H1 (cell line): ENCODE measurements around the gene GTSE1. TPM values are rescaled to one million over a fixed set of nuclear protein-coding genes. Genes with fewer than 3 reads are reported as not detected.
A peak's percentile ranks its signal among the peaks of the same experiment; 100 is the strongest.

Experiments used
- CTCF ChIA-PET: fragments of 300-600 bp; sonication (Branson Sonifier 250); formaldehyde crosslinking; loops from one replicate; lab custom pipeline; 2021; ENCODE audit not compliant: partially characterized antibody; lab: Charles Lee
- POLR2A ChIA-PET: fragments of 300-600 bp; sonication (Branson Sonifier 250); formaldehyde crosslinking; loops from one replicate; lab custom pipeline; 2021; ENCODE audit warnings: inconsistent platforms; ENCODE audit not compliant: partially characterized antibody; lab: Charles Lee
- DNase-seq, 2 experiments: peaks; one replicate each; pipeline versions ENCODE4 v3.0.0 to v3.0.0-alpha.2; 2010 to 2022; ENCODE audit warnings: low spot score in 2 of 2, low read depth in 1 of 2, mixed read lengths in 1 of 2
- FAIRE-seq: peaks from 2 replicates; lab custom pipeline; 2011; peaks lifted over from hg19 to GRCh38; lab: Jason Lieb, UNC
- H2AFZ ChIP-seq: 2 replicates; pipeline ENCODE4 v1.8.1; 2012; ENCODE audit warnings: low read length, inconsistent platforms
- H2AK5ac ChIP-seq: 2 replicates; pipeline ENCODE4 v1.6.1; 2013; ENCODE audit warnings: low read depth, low read length
- H2BK120ac ChIP-seq: replicated peaks from 2 replicates; pipeline ENCODE3; 2013; ENCODE audit warnings: low read depth, low read length, inconsistent platforms
- H2BK12ac ChIP-seq: 2 replicates; pipeline ENCODE4 v1.6.1; 2013; ENCODE audit warnings: low read depth, low read length
- H2BK15ac ChIP-seq: 2 replicates; pipeline ENCODE4 v1.6.1; 2013; ENCODE audit warnings: low read length
- H2BK20ac ChIP-seq: 2 replicates; pipeline ENCODE4 v1.6.1; 2013; ENCODE audit warnings: low read length
- H2BK5ac ChIP-seq: 2 replicates; pipeline ENCODE4 v1.6.1; 2013; ENCODE audit warnings: low read depth, low read length
- H3K14ac ChIP-seq: 2 replicates; pipeline ENCODE4 v1.6.1; 2013; ENCODE audit warnings: inconsistent platforms; ENCODE audit not compliant: insufficient read length
- H3K18ac ChIP-seq: 2 replicates; pipeline ENCODE4 v1.6.1; 2013; ENCODE audit warnings: low read length; ENCODE audit errors: extremely low read depth
- H3K23ac ChIP-seq: 2 replicates; pipeline ENCODE4 v1.6.1; 2013; ENCODE audit warnings: inconsistent platforms; ENCODE audit not compliant: insufficient read length
- H3K23me2 ChIP-seq: 2 replicates; pipeline ENCODE4 v1.6.1; 2013; ENCODE audit warnings: low read depth, low read length
- H3K27ac ChIP-seq: 2 replicates; pipeline ENCODE4 v1.6.1; 2011; ENCODE audit warnings: low read depth, low read length, inconsistent platforms
- H3K27me3 ChIP-seq, 4 experiments: replicated peaks in 1 of 4; 1 replicate in 1 of 4; 2 replicates in 3 of 4; pipeline versions ENCODE4 v1.6.1 to v1.8.1; 2011 to 2013; ENCODE audit warnings: low read length in 3 of 4, mild to moderate bottlenecking in 3 of 4, inconsistent platforms in 2 of 4, mixed read lengths in 2 of 4, moderate library complexity in 1 of 4; ENCODE audit not compliant: control insufficient read depth in 3 of 4, insufficient read depth in 3 of 4; ENCODE audit errors: extremely low read depth in 1 of 4
- H3K36me3 ChIP-seq, 4 experiments: 2 replicates each; pipeline versions ENCODE4 v1.6.1 to v1.8.1; 2011 to 2013; ENCODE audit warnings: mild to moderate bottlenecking in 4 of 4, low read length in 3 of 4, moderate library complexity in 2 of 4, control low read depth in 1 of 4, inconsistent platforms in 1 of 4; ENCODE audit not compliant: insufficient read depth in 4 of 4, control insufficient read depth in 2 of 4
- H3K4ac ChIP-seq: replicated peaks from 2 replicates; pipeline ENCODE3; 2013; ENCODE audit warnings: low read length, low read depth, mixed read lengths, inconsistent platforms; ENCODE audit not compliant: insufficient read length
- H3K4me1 ChIP-seq, 4 experiments: replicated peaks in 1 of 4; 1 replicate in 1 of 4; 2 replicates in 3 of 4; pipeline versions ENCODE4 v1.6.1 to v1.8.1; 2011 to 2013; ENCODE audit warnings: low read length in 3 of 4, inconsistent platforms in 2 of 4, mixed read lengths in 1 of 4; ENCODE audit not compliant: insufficient read depth in 4 of 4, control insufficient read depth in 3 of 4
- H3K4me2 ChIP-seq, 2 experiments: 2 replicates each; pipeline versions ENCODE4 v1.6.1 to v1.8.1; 2011 to 2013; ENCODE audit warnings: low read depth in 2 of 2, low read length in 2 of 2, control low read depth in 1 of 2, inconsistent platforms in 1 of 2, mild to moderate bottlenecking in 1 of 2; ENCODE audit not compliant: insufficient read depth in 1 of 2
- H3K4me3 ChIP-seq, 4 experiments: fragments of 200-600, 300-600 bp in 1 of 4; sonication (generic), shearing (Covaris generic), sonication (Bioruptor Twin) in 1 of 4; 2 replicates each; pipeline versions ENCODE4 v1.5.1 to v1.8.1; 2011 to 2016; ENCODE audit warnings: low read length in 4 of 4, low read depth in 3 of 4, control low read depth in 2 of 4, inconsistent platforms in 2 of 4, mild to moderate bottlenecking in 2 of 4, mixed read lengths in 1 of 4, moderate library complexity in 1 of 4; ENCODE audit not compliant: insufficient read depth in 2 of 4; ENCODE audit errors: extremely low read depth in 1 of 4
- H3K56ac ChIP-seq: replicated peaks from 2 replicates; pipeline ENCODE3; 2013; ENCODE audit warnings: low read depth, mild to moderate bottlenecking, mixed read lengths, low read length, inconsistent platforms; ENCODE audit not compliant: insufficient read length
- H3K79me1 ChIP-seq: 2 replicates; pipeline ENCODE4 v1.6.1; 2013; ENCODE audit warnings: low read depth, low read length, control low read depth
- H3K79me2 ChIP-seq, 2 experiments: 2 replicates each; pipeline versions ENCODE4 v1.6.1 to v1.8.1; 2012 to 2013; ENCODE audit warnings: low read length in 2 of 2, mild to moderate bottlenecking in 2 of 2, inconsistent platforms in 1 of 2; ENCODE audit not compliant: insufficient read depth in 2 of 2, control insufficient read depth in 1 of 2
- H3K9ac ChIP-seq, 4 experiments: replicated peaks in 1 of 4; 1 replicate in 1 of 4; 2 replicates in 3 of 4; pipeline versions ENCODE4 v1.6.1 to v1.8.1; 2011 to 2013; ENCODE audit warnings: low read depth in 3 of 4, low read length in 3 of 4, control low read depth in 2 of 4, mild to moderate bottlenecking in 2 of 4, moderate library complexity in 2 of 4, inconsistent platforms in 1 of 4; ENCODE audit errors: extremely low read depth in 1 of 4
- H3K9me3 ChIP-seq, 2 experiments: 2 replicates each; pipeline versions ENCODE4 v1.6.1 to v1.8.1; 2012 to 2013; ENCODE audit warnings: mild to moderate bottlenecking in 2 of 2, moderate library complexity in 2 of 2, control low read depth in 1 of 2, inconsistent platforms in 1 of 2, low read depth in 1 of 2, low read length in 1 of 2, mixed read lengths in 1 of 2; ENCODE audit not compliant: insufficient read depth in 2 of 2
- H4K20me1 ChIP-seq, 2 experiments: replicated peaks in 1 of 2; 2 replicates each; pipeline versions ENCODE3 to v1.8.1; 2011 to 2013; ENCODE audit warnings: inconsistent platforms in 2 of 2, low read length in 2 of 2, mild to moderate bottlenecking in 1 of 2; ENCODE audit not compliant: insufficient read depth in 2 of 2, control insufficient read depth in 1 of 2
- H4K5ac ChIP-seq: 2 replicates; pipeline ENCODE4 v1.6.1; 2013; ENCODE audit warnings: low read length, low read depth, mixed read lengths, inconsistent platforms; ENCODE audit not compliant: insufficient read length
- H4K8ac ChIP-seq: 2 replicates; pipeline ENCODE4 v1.8.0; 2013; ENCODE audit warnings: mild to moderate bottlenecking, moderate library complexity, low read length, inconsistent platforms; ENCODE audit not compliant: insufficient read depth; ENCODE audit errors: extremely low read depth
- H4K91ac ChIP-seq: replicated peaks from 2 replicates; pipeline ENCODE3; 2013; ENCODE audit warnings: low read length, mixed read lengths, inconsistent platforms; ENCODE audit not compliant: insufficient read length
- ASH2L ChIP-seq: fragments of 200-600, 300-600 bp; sonication (generic); IDR thresholded peaks from one replicate; pipeline ENCODE4 v1.7.1; 2017; ENCODE audit warnings: low read length
- ATF3 ChIP-seq: IDR thresholded peaks from 2 replicates; pipeline ENCODE4 v1.6.1; 2011; ENCODE audit warnings: low read depth, mild to moderate bottlenecking, low read length; ENCODE audit not compliant: insufficient read depth
- EGR1 ChIP-seq: IDR thresholded peaks from 2 replicates; pipeline ENCODE4 v1.6.1; 2011; ENCODE audit warnings: low read depth, low read length, borderline replicate concordance
- GABPA ChIP-seq: IDR thresholded peaks from 2 replicates; pipeline ENCODE4 v1.6.1; 2011; ENCODE audit warnings: mild to moderate bottlenecking, low read length, moderate library complexity, borderline replicate concordance; ENCODE audit not compliant: insufficient read depth
- JUN ChIP-seq: IDR thresholded peaks from 2 replicates; pipeline ENCODE4 v1.6.1; 2011; ENCODE audit warnings: low read depth, mild to moderate bottlenecking, improper control_type of control experiment, low read length
- PHF8 ChIP-seq: fragments of 200-600 bp; sonication (generic); conservative IDR thresholded peaks from 2 replicates; pipeline ENCODE4 v1.7.1; 2012; ENCODE audit warnings: low read depth, mild to moderate bottlenecking, inconsistent platforms, low read length, moderate library complexity
- POLR2A ChIP-seq, 2 experiments: IDR thresholded peaks; 1 replicate in 1 of 2; 2 replicates in 1 of 2; pipeline ENCODE4 v1.6.1; 2011; ENCODE audit warnings: low read depth in 2 of 2, low read length in 2 of 2, mild to moderate bottlenecking in 2 of 2; ENCODE audit errors: control extremely low read depth in 1 of 2
- RAD21 ChIP-seq, 2 experiments: IDR thresholded peaks in 1 of 2; conservative IDR thresholded peaks in 1 of 2; 2 replicates each; pipeline ENCODE4 v1.6.1; 2011; ENCODE audit warnings: low read depth in 2 of 2, low read length in 2 of 2, improper control_type of control experiment in 1 of 2, inconsistent platforms in 1 of 2, mild to moderate bottlenecking in 1 of 2, moderate library complexity in 1 of 2
- TCF12 ChIP-seq: IDR thresholded peaks from 2 replicates; pipeline ENCODE4 v1.6.1; 2011; ENCODE audit warnings: low read depth, mild to moderate bottlenecking, low read length
- YY1 ChIP-seq: IDR thresholded peaks from 2 replicates; pipeline ENCODE4 v1.6.1; 2011; ENCODE audit warnings: low read depth, mild to moderate bottlenecking, low read length
- WGBS, 2 experiments: shearing (Covaris generic) in 1 of 2; methylation state at CpG; one replicate each; pipeline versions ENCODE4 v1.1.6 to v1.1.7; 2013 to 2015; ENCODE audit warnings: low lambda C conversion rate in 2 of 2, mixed read lengths in 2 of 2, inconsistent platforms in 1 of 2, low coverage in 1 of 2, missing lambda C conversion rate in 1 of 2; ENCODE audit not compliant: insufficient replicate concordance in 2 of 2, insufficient coverage in 1 of 2, insufficient read length in 1 of 2; ENCODE audit errors: extremely low coverage in 1 of 2, missing lambda C conversion rate in 1 of 2; 5-methylcytosine and 5-hydroxymethylcytosine counted together
- polyA plus RNA-seq, 7 experiments: library from polyadenylated mRNA; depleted of rRNA in 3 of 7; stranded (reverse) in 5 of 7; unstranded in 2 of 7; fragments of >200 nt in 5 of 7; fragments of 200-250 nt in 2 of 7; gene quantifications; 1 replicate in 5 of 7; 2 replicates in 1 of 7; 4 replicates in 1 of 7; pipeline versions ENCODE4 v1.2.1 to v1.2.3, GENCODE V29; 2011 to 2013; ENCODE audit warnings: missing spikeins in 2 of 7, mixed read lengths in 2 of 7
- total RNA-seq: library from RNA; stranded (reverse); fragmentation: NEBNext Ultra II Directional; extraction: Animal tissue kit (Norgen Biotek cat#: 25700); gene quantifications from 2 replicates; pipeline ENCODE4 v1.2.1, GENCODE V29; 2021
- TF ChIP-seq, protein P1 (sequence below): IDR thresholded peaks from 2 replicates; pipeline ENCODE4 v1.6.1; 2011; ENCODE audit warnings: low read length, improper control_type of control experiment

Gene GTSE1
- total and polyA plus RNA-seq, 2 of the 8 experiments (the other 6 are each of a cell fraction or from before 2014, with no cell fraction given): 17.5 to 38.6 TPM

DNA sequence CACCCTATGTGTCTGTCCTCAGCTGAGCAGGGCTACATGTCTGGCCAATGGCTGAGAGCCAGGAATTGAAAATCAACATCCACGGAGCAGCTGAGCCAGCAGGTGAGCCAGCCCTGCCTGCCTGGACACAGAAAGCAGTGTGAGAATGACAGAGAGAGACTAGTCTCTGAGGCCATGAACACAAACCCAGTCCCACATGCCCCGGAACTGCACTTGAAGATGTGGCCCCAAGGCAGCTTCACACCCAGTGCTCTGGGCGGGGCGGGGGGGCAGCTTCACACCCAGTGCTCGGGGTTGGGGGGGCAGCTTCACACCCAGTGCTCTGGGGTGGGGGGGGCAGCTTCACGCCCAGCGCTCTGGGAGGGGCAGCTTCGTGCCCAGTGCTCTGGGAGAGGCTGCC lies 76.5 kb downstream of the GTSE1 start:
- Histone ChIP-seq H3K4ac (no peak overlapping the region), H2BK20ac (0 out of 2 replicates have a peak overlapping the region, but pooled peaks have one; percentile 18), H3K18ac (no peak overlapping the region), H3K4me2 (no peak overlapping the region), H3K4me3 (no peak overlapping the region), H3K4me1 (peaks cover 0 to 15% (median 14%) of the 10 kb centered on the region in 4 experiments; a peak in 6 of 7 replicates), H3K27me3 (no peaks in the 10 kb centered on the region), H3K9me3 (no peaks in the 10 kb centered on the region), H3K79me1 (no peaks in the 10 kb centered on the region; the same call in 1 of the 2 replicates), H4K91ac (no peak overlapping the region), H3K27ac (no peak overlapping the region), H2BK15ac (0 out of 2 replicates have a peak overlapping the region, but pooled peaks have one; percentile 29), H3K36me3 (peaks cover 0 to 6% (median 1%) of the 10 kb centered on the region in 4 experiments; a peak in 4 of 8 replicates), H4K20me1 (peaks cover 0 to 11% of the 10 kb centered on the region in 2 experiments), H3K23me2 (peaks cover 9% of the 10 kb centered on the region; the same call in 1 of the 2 replicates), H3K23ac (no peak overlapping the region), H2BK5ac (no peak overlapping the region), H2AK5ac (no peak overlapping the region), H3K79me2 (no peaks in the 10 kb centered on the region), H4K5ac (no peak overlapping the region), H3K9ac (no peak overlapping the region; a peak in 1 of 7 replicates), H3K14ac (no peak overlapping the region), H2AFZ (no peak overlapping the region), H4K8ac (no peak overlapping the region), H2BK12ac (no peak overlapping the region), H2BK120ac (no peak overlapping the region), H3K56ac (no peak overlapping the region)
- FAIRE-seq: no peak
- ChIA-PET CTCF (interaction anchor here (1.3 kb wide), 1 partner anchor 170 kb away, joined by 4 read pairs; no protein-coding TSS in a partner anchor), POLR2A (interaction anchor here (1.1 kb wide), 2 partner anchors 14 to 175 kb away, joined by 3 to 4 read pairs; no protein-coding TSS in a partner anchor)
- no peak for DNase-seq
- no peak for TF ChIP-seq YY1
- no peak for TF ChIP-seq GABPA
- TF ChIP-seq ATF3: no peak
- no peak for TF ChIP-seq POLR2A (IDR thresholded peaks at IDR 0.05; ENCODE audit: control extremely low read depth in 1 of 2, low read depth in 2 of 2, low read length in 2 of 2)
- no peak for TF ChIP-seq RAD21 (IDR thresholded peaks at IDR 0.05 in 1 of 2, conservative IDR thresholded peaks at IDR 0.05 in 1 of 2; ENCODE audit: low read depth in 2 of 2, low read length in 2 of 2)
- TF ChIP-seq JUN: no peak
- no peak for TF ChIP-seq PHF8
- TF ChIP-seq TCF12: no peak
- TF ChIP-seq EGR1: no peak
- TF ChIP-seq, protein P1, sequence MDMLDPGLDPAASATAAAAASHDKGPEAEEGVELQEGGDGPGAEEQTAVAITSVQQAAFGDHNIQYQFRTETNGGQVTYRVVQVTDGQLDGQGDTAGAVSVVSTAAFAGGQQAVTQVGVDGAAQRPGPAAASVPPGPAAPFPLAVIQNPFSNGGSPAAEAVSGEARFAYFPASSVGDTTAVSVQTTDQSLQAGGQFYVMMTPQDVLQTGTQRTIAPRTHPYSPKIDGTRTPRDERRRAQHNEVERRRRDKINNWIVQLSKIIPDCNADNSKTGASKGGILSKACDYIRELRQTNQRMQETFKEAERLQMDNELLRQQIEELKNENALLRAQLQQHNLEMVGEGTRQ: no peak
- no peak for TF ChIP-seq ASH2L
- WGBS, 2 experiments: 89% methylated on average over 7 of the region's 8 CpGs; no CpG with 5 or more reads in 1 of the 2 experiments
